T-helper 1 cell (primary cell): ENCODE measurements around the gene TMOD2.

Experiments
- DNase-seq, 5 donors: peaks; one replicate each; pipeline ENCODE4 v3.0.0-alpha.2; 2012 to 2020

The TMOD2 gene

DNA sequence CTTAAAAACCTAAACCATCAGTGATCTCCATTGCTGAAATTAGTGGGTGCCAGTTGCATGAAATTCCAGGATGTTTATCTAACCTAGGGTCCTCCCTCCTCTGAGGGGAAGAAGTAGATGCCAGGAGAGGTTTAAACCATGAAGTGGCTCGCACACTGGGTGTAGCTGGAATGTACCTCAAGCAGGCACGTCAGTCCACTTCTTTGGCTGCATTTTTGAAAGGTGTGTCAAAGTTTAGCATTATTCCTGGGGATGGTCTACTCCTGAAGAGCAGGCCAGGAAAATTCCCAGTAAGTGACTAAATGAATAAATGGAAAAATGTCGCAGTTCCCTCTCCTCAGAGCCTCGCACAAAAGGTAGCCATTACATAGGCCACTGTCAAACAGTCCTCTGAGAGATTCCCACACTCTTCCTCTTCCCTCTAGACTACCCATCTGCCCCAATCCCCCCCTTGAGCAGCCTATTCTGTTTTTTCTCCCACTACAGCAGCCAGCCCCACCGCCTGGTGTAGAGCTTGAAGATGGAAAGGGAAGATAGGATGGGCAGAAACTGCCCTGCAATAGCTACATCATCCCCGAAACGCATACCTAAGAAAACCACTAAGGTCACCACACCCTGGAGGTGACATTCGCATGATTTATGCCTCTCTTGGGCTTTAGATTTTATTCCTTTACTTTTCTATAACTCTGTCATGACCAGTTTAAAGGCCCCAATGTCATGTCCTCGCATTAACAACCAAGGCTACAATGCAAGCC lies 77.4 kb downstream of the TMOD2 start:
- no peak for DNase-seq

- DNase-seq, result peak; percentile 76 to 89 (median 81)
Measured at GRCh38 chr15:51829376-51830275, 78.2 kb downstream of the TMOD2 start, which contains the start of gene TMOD3. TSS of gene TMOD3 (plus strand) at chr15:51829653. CDS start at chr15:51862885, 33,232 bp downstream.

DNA sequence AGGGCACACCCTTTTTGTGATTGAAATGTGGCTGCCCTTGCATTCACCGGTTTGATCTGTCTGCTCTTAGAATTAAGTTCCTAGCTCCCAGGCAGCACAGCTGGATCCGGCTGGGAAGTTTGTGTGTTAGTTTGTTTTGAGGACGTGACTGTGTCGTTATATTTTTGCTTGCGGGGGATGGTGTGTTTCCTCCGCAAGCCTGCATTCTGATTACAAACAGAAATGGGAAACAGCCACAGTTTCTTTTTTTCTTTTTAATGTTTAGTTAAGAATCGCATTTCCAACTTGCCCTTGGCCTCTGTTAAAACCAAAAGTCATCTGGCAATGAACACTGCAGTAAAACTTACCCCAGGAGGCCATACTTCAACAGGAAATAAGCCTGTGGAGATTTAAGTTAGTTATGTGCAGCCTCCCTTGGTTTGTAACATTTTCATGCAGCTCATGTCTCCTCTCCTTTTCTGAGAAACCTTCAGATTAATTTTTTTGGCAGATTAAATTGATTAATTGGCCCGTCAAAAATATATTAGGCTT lies 78.9 kb downstream of the TMOD2 start:
- DNase-seq, result peak in 1 of 5 donors; percentile 39

- peak in 1 of 5 donors; percentile 42 for DNase-seq
Measured at GRCh38 chr15:51833772-51834171, 82.4 kb downstream of the TMOD2 start.

DNA sequence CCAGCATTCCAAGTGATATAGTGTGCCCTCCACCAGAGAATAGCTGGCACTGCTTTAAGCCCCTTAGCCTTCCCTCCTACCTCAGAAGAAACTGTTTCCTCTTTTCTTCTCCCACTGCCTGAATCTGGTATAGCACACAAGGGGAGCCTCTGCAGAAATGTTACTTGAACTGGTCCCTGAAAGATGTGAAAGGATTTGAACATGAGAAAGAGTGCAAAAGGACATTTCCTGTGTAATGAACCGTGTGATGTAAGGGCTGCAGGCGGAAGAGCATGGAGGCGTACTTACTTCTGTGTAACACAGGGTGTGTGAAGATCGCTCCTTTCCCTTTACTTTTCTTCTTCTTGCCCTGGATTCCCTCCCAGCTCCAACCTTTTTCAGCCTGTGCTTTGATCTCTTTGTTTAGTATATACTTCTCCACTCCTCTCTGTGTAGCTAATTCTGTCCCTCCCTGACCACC lies 86.4 kb downstream of the TMOD2 start:
- DNase-seq, result peak in 1 of 5 donors; percentile 53

- DNase-seq, result no peak
Measured at GRCh38 chr15:51838270-51838669, 86.9 kb downstream of the TMOD2 start.

- no peak for DNase-seq
Measured at GRCh38 chr15:51840692-51841091, 89.3 kb downstream of the TMOD2 start.

GRCh38 chr15:51841406-51842040 lies 90.1 kb downstream of the TMOD2 start:
- DNase-seq, result no peak

DNA sequence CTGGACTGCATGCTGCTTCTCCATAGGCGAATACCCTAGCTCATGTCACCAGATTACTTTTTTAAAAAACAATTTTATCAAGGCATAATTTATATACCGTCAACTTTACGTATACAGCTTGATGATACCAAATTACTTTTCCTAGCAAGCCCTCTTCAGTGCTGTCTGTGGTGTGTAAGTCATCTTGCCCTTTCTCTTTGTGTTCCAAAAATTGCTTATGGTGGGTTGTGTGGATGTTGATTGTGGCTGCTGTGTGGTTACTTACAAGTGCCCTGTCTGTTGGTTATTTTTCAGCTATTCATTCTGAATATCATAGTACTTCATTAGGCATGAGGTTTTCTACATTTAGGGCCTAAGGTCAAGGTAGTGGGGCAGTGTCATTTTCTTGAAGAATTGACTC lies 90.9 kb downstream of the TMOD2 start:
- DNase-seq, result no peak

- DNase-seq, result no peak
Measured at GRCh38 chr15:51842852-51843737, 91.7 kb downstream of the TMOD2 start.

GRCh38 chr15:51844747-51845426 lies 93.5 kb downstream of the TMOD2 start:
- no peak for DNase-seq

DNA sequence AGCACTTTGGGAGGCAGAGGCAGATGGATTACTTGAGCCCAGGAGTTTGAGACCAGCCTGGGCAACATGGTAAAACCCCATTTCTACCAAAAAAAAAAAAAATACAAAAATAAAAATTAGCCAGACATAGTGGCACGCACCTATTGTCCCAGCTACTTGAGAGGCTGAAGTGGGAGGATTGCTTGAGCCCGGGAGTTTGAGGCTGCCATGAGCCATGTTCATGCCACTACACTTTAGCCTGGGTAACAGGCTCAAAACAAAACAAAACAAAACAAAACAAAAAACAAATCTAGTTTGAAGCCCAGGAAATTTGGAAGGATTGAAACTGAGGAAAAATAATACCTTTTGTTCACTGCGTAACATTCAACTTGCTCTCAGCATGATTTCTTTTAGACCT lies 94.7 kb downstream of the TMOD2 start:
- DNase-seq, result no peak

DNA sequence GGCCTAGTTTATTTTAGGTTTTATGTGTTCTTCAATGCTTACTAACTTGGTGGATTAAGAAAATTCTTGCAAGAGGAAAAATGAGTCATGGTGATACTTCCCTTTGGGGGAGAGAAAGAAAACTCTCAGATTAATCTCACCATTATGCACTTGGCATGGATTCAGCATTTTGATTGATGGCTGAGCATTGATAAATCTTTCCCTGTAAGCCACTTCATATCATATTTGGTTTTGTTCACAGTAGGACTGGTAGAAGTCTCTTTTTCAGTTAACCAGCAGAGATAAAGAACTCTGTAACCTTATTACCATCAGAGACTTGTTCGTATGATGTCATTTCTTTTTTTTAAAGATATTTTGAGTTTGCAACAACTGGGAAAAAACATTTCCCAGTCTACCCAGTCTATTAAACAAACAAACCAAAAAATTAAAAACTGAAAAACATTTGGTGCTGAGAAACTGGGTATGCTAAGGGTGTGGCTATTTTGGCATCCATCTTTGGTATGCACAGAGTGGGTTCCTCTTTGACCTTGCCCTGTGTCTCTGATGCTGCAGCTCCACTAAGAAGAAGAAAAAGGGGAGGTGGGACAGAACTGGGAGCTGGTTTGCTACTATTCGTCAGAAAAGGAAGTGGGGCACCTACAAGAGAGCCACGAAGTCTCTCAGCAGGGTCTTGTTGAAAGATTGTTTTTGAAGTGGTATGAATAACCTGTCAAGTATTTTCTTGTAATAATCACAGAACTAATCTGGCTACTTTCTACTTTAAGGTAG lies 95.2 kb downstream of the TMOD2 start:
- DNase-seq, result no peak

GRCh38 chr15:51848811-51849210 lies 97.4 kb downstream of the TMOD2 start:
- no peak for DNase-seq

- no peak for DNase-seq
Measured at GRCh38 chr15:51849860-51850259, 98.5 kb downstream of the TMOD2 start.

- no peak for DNase-seq
Measured at GRCh38 chr15:51853998-51854397, 102.6 kb downstream of the TMOD2 start.

GRCh38 chr15:51855612-51856011 lies 104.2 kb downstream of the TMOD2 start:
- DNase-seq, result no peak

GRCh38 chr15:51856714-51857380 lies 105.5 kb downstream of the TMOD2 start:
- no peak for DNase-seq

- DNase-seq, result peak; percentile 33 to 75 (median 42)
Measured at GRCh38 chr15:51861557-51862359, 110.4 kb downstream of the TMOD2 start.
